Measurements from ENCODE around the gene GRK3.

Gene GRK3

GRCh38 chr22:25626624-25626990, 62.1 kb downstream of the GRK3 start:
- ATAC-seq (no peak), DNase-seq (no peak)

GRCh38 chr22:25627271-25627852, 62.9 kb downstream of the GRK3 start:
- ATAC-seq = no peak
- no peak for DNase-seq

- DNase-seq (no peak), ATAC-seq (no peak)
These were observed 64.0 kb downstream of the GRK3 start for GRCh38 chr22:25628494-25628893.

GRCh38 chr22:25629613-25630012, 65.1 kb downstream of the GRK3 start:
- DNase-seq (no peak), ATAC-seq (no peak)

GRCh38 chr22:25630447-25630846, 66.0 kb downstream of the GRK3 start:
- ATAC-seq (no peak), DNase-seq (no peak)

- DNase-seq (no peak), ATAC-seq (no peak)
These were observed 71.8 kb downstream of the GRK3 start for GRCh38 chr22:25636323-25636722.

- DNase-seq = no peak
- ATAC-seq = no peak
These were observed 72.6 kb downstream of the GRK3 start for GRCh38 chr22:25637032-25637431.

GRCh38 chr22:25637672-25638071, 73.2 kb downstream of the GRK3 start:
- no peak for DNase-seq
- ATAC-seq = no peak

- ATAC-seq = no peak
- DNase-seq = no peak
These were observed 74.2 kb downstream of the GRK3 start for GRCh38 chr22:25638638-25639037.

GRCh38 chr22:25641650-25642049, 77.2 kb downstream of the GRK3 start:
- DNase-seq (no peak), ATAC-seq (no peak)

GRCh38 chr22:25643232-25644000, 78.9 kb downstream of the GRK3 start:
- ATAC-seq = no peak
- no peak for DNase-seq

- DNase-seq (no peak), ATAC-seq (no peak)
These were observed 79.6 kb downstream of the GRK3 start for GRCh38 chr22:25644122-25644521.

- no peak for ATAC-seq
- no peak for DNase-seq
These were observed 80.8 kb downstream of the GRK3 start for GRCh38 chr22:25645266-25645665.

- ATAC-seq = no peak
- no peak for DNase-seq
These were observed 81.5 kb downstream of the GRK3 start for GRCh38 chr22:25645964-25646363.

- DNase-seq (no peak), ATAC-seq (no peak)
These were observed 86.4 kb downstream of the GRK3 start for GRCh38 chr22:25650833-25651232.

- DNase-seq = no peak
- ATAC-seq = no peak
These were observed 87.0 kb downstream of the GRK3 start for GRCh38 chr22:25651332-25652085.

GRCh38 chr22:25654676-25655075, 90.2 kb downstream of the GRK3 start:
- no peak for DNase-seq
- ATAC-seq = no peak

- ATAC-seq (no peak), DNase-seq (no peak)
These were observed 91.0 kb downstream of the GRK3 start for GRCh38 chr22:25655371-25655935.

- ATAC-seq (no peak), DNase-seq (no peak)
These were observed 92.2 kb downstream of the GRK3 start for GRCh38 chr22:25656724-25657123.

GRCh38 chr22:25658633-25659032, 94.2 kb downstream of the GRK3 start:
- DNase-seq (no peak), ATAC-seq (no peak)

GRCh38 chr22:25659413-25659812, 94.9 kb downstream of the GRK3 start:
- DNase-seq = no peak
- no peak for ATAC-seq

- ATAC-seq (no peak), DNase-seq (no peak)
These were observed 95.9 kb downstream of the GRK3 start for GRCh38 chr22:25660336-25660735.

- no peak for DNase-seq
These were observed 96.6 kb downstream of the GRK3 start for GRCh38 chr22:25661073-25661472.

More at GRCh38 chr22:25661073-25661472, 96.6 kb downstream of the GRK3 start:
- no peak for ATAC-seq
